H1 (cell line): ENCODE results near the gene FOXI1. TPM values are rescaled to one million over a fixed set of nuclear protein-coding genes. Genes with fewer than 3 reads are reported as not detected.

Source experiments
- CTCF ChIA-PET: fragments of 300-600 bp; sonication (Branson Sonifier 250); formaldehyde crosslinking; loops from one replicate; lab custom pipeline; 2021; ENCODE audit not compliant: partially characterized antibody; lab: Charles Lee
- POLR2A ChIA-PET: fragments of 300-600 bp; sonication (Branson Sonifier 250); formaldehyde crosslinking; loops from one replicate; lab custom pipeline; 2021; ENCODE audit warnings: inconsistent platforms; ENCODE audit not compliant: partially characterized antibody; lab: Charles Lee
- DNase-seq, 2 experiments: peaks; one replicate each; pipeline versions ENCODE4 v3.0.0 to v3.0.0-alpha.2; 2010 to 2022; ENCODE audit warnings: low spot score in 2 of 2, low read depth in 1 of 2, mixed read lengths in 1 of 2
- FAIRE-seq: peaks from 2 replicates; lab custom pipeline; 2011; peaks lifted over from hg19 to GRCh38; lab: Jason Lieb, UNC
- H2AFZ ChIP-seq: 2 replicates; pipeline ENCODE4 v1.8.1; 2012; ENCODE audit warnings: low read length, inconsistent platforms
- H2AK5ac ChIP-seq: 2 replicates; pipeline ENCODE4 v1.6.1; 2013; ENCODE audit warnings: low read depth, low read length
- H2BK120ac ChIP-seq: replicated peaks from 2 replicates; pipeline ENCODE3; 2013; ENCODE audit warnings: low read depth, low read length, inconsistent platforms
- H2BK12ac ChIP-seq: 2 replicates; pipeline ENCODE4 v1.6.1; 2013; ENCODE audit warnings: low read depth, low read length
- H2BK15ac ChIP-seq: 2 replicates; pipeline ENCODE4 v1.6.1; 2013; ENCODE audit warnings: low read length
- H2BK20ac ChIP-seq: 2 replicates; pipeline ENCODE4 v1.6.1; 2013; ENCODE audit warnings: low read length
- H2BK5ac ChIP-seq: 2 replicates; pipeline ENCODE4 v1.6.1; 2013; ENCODE audit warnings: low read depth, low read length
- H3K14ac ChIP-seq: 2 replicates; pipeline ENCODE4 v1.6.1; 2013; ENCODE audit warnings: inconsistent platforms; ENCODE audit not compliant: insufficient read length
- H3K18ac ChIP-seq: 2 replicates; pipeline ENCODE4 v1.6.1; 2013; ENCODE audit warnings: low read length; ENCODE audit errors: extremely low read depth
- H3K23ac ChIP-seq: 2 replicates; pipeline ENCODE4 v1.6.1; 2013; ENCODE audit warnings: inconsistent platforms; ENCODE audit not compliant: insufficient read length
- H3K23me2 ChIP-seq: 2 replicates; pipeline ENCODE4 v1.6.1; 2013; ENCODE audit warnings: low read depth, low read length
- H3K27ac ChIP-seq: 2 replicates; pipeline ENCODE4 v1.6.1; 2011; ENCODE audit warnings: low read depth, low read length, inconsistent platforms
- H3K27me3 ChIP-seq, 4 experiments: replicated peaks in 1 of 4; 1 replicate in 1 of 4; 2 replicates in 3 of 4; pipeline versions ENCODE4 v1.6.1 to v1.8.1; 2011 to 2013; ENCODE audit warnings: low read length in 3 of 4, mild to moderate bottlenecking in 3 of 4, inconsistent platforms in 2 of 4, mixed read lengths in 2 of 4, moderate library complexity in 1 of 4; ENCODE audit not compliant: control insufficient read depth in 3 of 4, insufficient read depth in 3 of 4; ENCODE audit errors: extremely low read depth in 1 of 4
- H3K36me3 ChIP-seq, 4 experiments: 2 replicates each; pipeline versions ENCODE4 v1.6.1 to v1.8.1; 2011 to 2013; ENCODE audit warnings: mild to moderate bottlenecking in 4 of 4, low read length in 3 of 4, moderate library complexity in 2 of 4, control low read depth in 1 of 4, inconsistent platforms in 1 of 4; ENCODE audit not compliant: insufficient read depth in 4 of 4, control insufficient read depth in 2 of 4
- H3K4ac ChIP-seq: replicated peaks from 2 replicates; pipeline ENCODE3; 2013; ENCODE audit warnings: low read length, low read depth, mixed read lengths, inconsistent platforms; ENCODE audit not compliant: insufficient read length
- H3K4me1 ChIP-seq, 4 experiments: replicated peaks in 1 of 4; 1 replicate in 1 of 4; 2 replicates in 3 of 4; pipeline versions ENCODE4 v1.6.1 to v1.8.1; 2011 to 2013; ENCODE audit warnings: low read length in 3 of 4, inconsistent platforms in 2 of 4, mixed read lengths in 1 of 4; ENCODE audit not compliant: insufficient read depth in 4 of 4, control insufficient read depth in 3 of 4
- H3K4me2 ChIP-seq, 2 experiments: 2 replicates each; pipeline versions ENCODE4 v1.6.1 to v1.8.1; 2011 to 2013; ENCODE audit warnings: low read depth in 2 of 2, low read length in 2 of 2, control low read depth in 1 of 2, inconsistent platforms in 1 of 2, mild to moderate bottlenecking in 1 of 2; ENCODE audit not compliant: insufficient read depth in 1 of 2
- H3K4me3 ChIP-seq, 4 experiments: fragments of 200-600, 300-600 bp in 1 of 4; sonication (generic), shearing (Covaris generic), sonication (Bioruptor Twin) in 1 of 4; 2 replicates each; pipeline versions ENCODE4 v1.5.1 to v1.8.1; 2011 to 2016; ENCODE audit warnings: low read length in 4 of 4, low read depth in 3 of 4, control low read depth in 2 of 4, inconsistent platforms in 2 of 4, mild to moderate bottlenecking in 2 of 4, mixed read lengths in 1 of 4, moderate library complexity in 1 of 4; ENCODE audit not compliant: insufficient read depth in 2 of 4; ENCODE audit errors: extremely low read depth in 1 of 4
- H3K56ac ChIP-seq: replicated peaks from 2 replicates; pipeline ENCODE3; 2013; ENCODE audit warnings: low read depth, mild to moderate bottlenecking, mixed read lengths, low read length, inconsistent platforms; ENCODE audit not compliant: insufficient read length
- H3K79me1 ChIP-seq: 2 replicates; pipeline ENCODE4 v1.6.1; 2013; ENCODE audit warnings: low read depth, low read length, control low read depth
- H3K79me2 ChIP-seq, 2 experiments: 2 replicates each; pipeline versions ENCODE4 v1.6.1 to v1.8.1; 2012 to 2013; ENCODE audit warnings: low read length in 2 of 2, mild to moderate bottlenecking in 2 of 2, inconsistent platforms in 1 of 2; ENCODE audit not compliant: insufficient read depth in 2 of 2, control insufficient read depth in 1 of 2
- H3K9ac ChIP-seq, 4 experiments: replicated peaks in 1 of 4; 1 replicate in 1 of 4; 2 replicates in 3 of 4; pipeline versions ENCODE4 v1.6.1 to v1.8.1; 2011 to 2013; ENCODE audit warnings: low read depth in 3 of 4, low read length in 3 of 4, control low read depth in 2 of 4, mild to moderate bottlenecking in 2 of 4, moderate library complexity in 2 of 4, inconsistent platforms in 1 of 4; ENCODE audit errors: extremely low read depth in 1 of 4
- H3K9me3 ChIP-seq, 2 experiments: 2 replicates each; pipeline versions ENCODE4 v1.6.1 to v1.8.1; 2012 to 2013; ENCODE audit warnings: mild to moderate bottlenecking in 2 of 2, moderate library complexity in 2 of 2, control low read depth in 1 of 2, inconsistent platforms in 1 of 2, low read depth in 1 of 2, low read length in 1 of 2, mixed read lengths in 1 of 2; ENCODE audit not compliant: insufficient read depth in 2 of 2
- H4K20me1 ChIP-seq, 2 experiments: replicated peaks in 1 of 2; 2 replicates each; pipeline versions ENCODE3 to v1.8.1; 2011 to 2013; ENCODE audit warnings: inconsistent platforms in 2 of 2, low read length in 2 of 2, mild to moderate bottlenecking in 1 of 2; ENCODE audit not compliant: insufficient read depth in 2 of 2, control insufficient read depth in 1 of 2
- H4K5ac ChIP-seq: 2 replicates; pipeline ENCODE4 v1.6.1; 2013; ENCODE audit warnings: low read length, low read depth, mixed read lengths, inconsistent platforms; ENCODE audit not compliant: insufficient read length
- H4K8ac ChIP-seq: 2 replicates; pipeline ENCODE4 v1.8.0; 2013; ENCODE audit warnings: mild to moderate bottlenecking, moderate library complexity, low read length, inconsistent platforms; ENCODE audit not compliant: insufficient read depth; ENCODE audit errors: extremely low read depth
- H4K91ac ChIP-seq: replicated peaks from 2 replicates; pipeline ENCODE3; 2013; ENCODE audit warnings: low read length, mixed read lengths, inconsistent platforms; ENCODE audit not compliant: insufficient read length
- CTBP2 ChIP-seq: IDR thresholded peaks from 2 replicates; pipeline ENCODE4 v1.7.0; 2011; ENCODE audit warnings: borderline replicate concordance, mild to moderate bottlenecking, moderate library complexity, mixed read lengths, low read length; ENCODE audit not compliant: insufficient read depth, insufficient read length
- KDM1A ChIP-seq: fragments of 200-600, 300-600 bp; sonication (generic); IDR thresholded peaks from 2 replicates; pipeline ENCODE4 v1.7.1; 2016; ENCODE audit warnings: mild to moderate bottlenecking, low read length, borderline replicate concordance
- MAFK ChIP-seq: IDR thresholded peaks from 2 replicates; pipeline ENCODE4 v1.6.1; 2012; ENCODE audit warnings: low read depth, mild to moderate bottlenecking, improper control_type of control experiment, low read length
- SP2 ChIP-seq: IDR thresholded peaks from 2 replicates; pipeline ENCODE4 v1.6.1; 2012; ENCODE audit warnings: mild to moderate bottlenecking, low read length, inconsistent platforms
- TEAD4 ChIP-seq: IDR thresholded peaks from 2 replicates; pipeline ENCODE4 v1.6.1; 2012; ENCODE audit warnings: low read depth, low read length, inconsistent platforms, mixed read lengths
- YY1 ChIP-seq: IDR thresholded peaks from 2 replicates; pipeline ENCODE4 v1.6.1; 2011; ENCODE audit warnings: low read depth, mild to moderate bottlenecking, low read length
- WGBS, 2 experiments: shearing (Covaris generic) in 1 of 2; methylation state at CpG; one replicate each; pipeline versions ENCODE4 v1.1.6 to v1.1.7; 2013 to 2015; ENCODE audit warnings: low lambda C conversion rate in 2 of 2, mixed read lengths in 2 of 2, inconsistent platforms in 1 of 2, low coverage in 1 of 2, missing lambda C conversion rate in 1 of 2; ENCODE audit not compliant: insufficient replicate concordance in 2 of 2, insufficient coverage in 1 of 2, insufficient read length in 1 of 2; ENCODE audit errors: extremely low coverage in 1 of 2, missing lambda C conversion rate in 1 of 2; 5-methylcytosine and 5-hydroxymethylcytosine counted together
- polyA plus RNA-seq, 7 experiments: library from polyadenylated mRNA; depleted of rRNA in 3 of 7; stranded (reverse) in 5 of 7; unstranded in 2 of 7; fragments of >200 nt in 5 of 7; fragments of 200-250 nt in 2 of 7; gene quantifications; 1 replicate in 5 of 7; 2 replicates in 1 of 7; 4 replicates in 1 of 7; pipeline versions ENCODE4 v1.2.1 to v1.2.3, GENCODE V29; 2011 to 2013; ENCODE audit warnings: missing spikeins in 2 of 7, mixed read lengths in 2 of 7
- total RNA-seq: library from RNA; stranded (reverse); fragmentation: NEBNext Ultra II Directional; extraction: Animal tissue kit (Norgen Biotek cat#: 25700); gene quantifications from 2 replicates; pipeline ENCODE4 v1.2.1, GENCODE V29; 2021

The FOXI1 gene
- total and polyA plus RNA-seq, 2 of the 8 experiments (the other 6 are each of a cell fraction or from before 2014, with no cell fraction given), result not detected

DNA sequence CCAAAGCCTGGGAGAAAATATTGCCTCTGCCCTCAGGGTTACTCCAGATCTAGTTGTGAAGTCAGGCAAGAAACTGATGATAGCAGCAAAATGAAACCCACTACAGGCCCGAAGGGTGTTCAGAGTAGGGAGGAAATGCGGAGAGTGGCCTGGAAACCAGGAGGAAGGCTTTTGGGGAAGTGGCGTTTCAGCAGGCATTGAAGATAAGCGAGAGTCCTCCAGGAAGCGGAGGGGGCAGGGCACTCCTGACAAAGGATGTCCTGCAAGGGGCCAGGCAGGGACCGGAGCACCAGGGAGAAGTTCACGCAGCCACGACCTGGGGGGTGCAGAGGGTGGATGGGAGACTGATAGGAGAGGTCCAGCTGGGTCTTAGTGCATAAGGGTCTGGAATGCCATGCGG, 7.8 kb upstream of the FOXI1 start:
- ChIA-PET CTCF (interaction anchor here (0.8 to 16.0 kb wide), 9 partner anchors 76 to 250 kb away, joined by 3 to 217 read pairs (median 5); no protein-coding TSS in a partner anchor), POLR2A (no interaction called here)
- Histone ChIP-seq H3K9ac (no peak overlapping the region), H3K27me3 (peaks cover 0 to 3% (median 0%) of the 10 kb centered on the region in 4 experiments; a peak in 1 of 7 replicates), H3K4me3 (no peak overlapping the region), H3K18ac (no peak overlapping the region), H3K4ac (no peak overlapping the region), H4K91ac (no peak overlapping the region), H3K4me1 (peaks cover 0 to 2% (median 0%) of the 10 kb centered on the region in 4 experiments; a peak in 1 of 7 replicates), H3K27ac (no peak overlapping the region), H3K36me3 (no peaks in the 10 kb centered on the region), H3K56ac (no peak overlapping the region), H3K14ac (no peak overlapping the region), H3K79me1 (no peaks in the 10 kb centered on the region), H2BK20ac (no peak overlapping the region), H4K20me1 (peaks cover 0 to 1% of the 10 kb centered on the region in 2 experiments), H2BK15ac (no peak overlapping the region), H3K23ac (no peak overlapping the region), H4K5ac (no peak overlapping the region), H2BK12ac (no peak overlapping the region), H4K8ac (no peak overlapping the region), H2AK5ac (no peak overlapping the region), H3K23me2 (no peaks in the 10 kb centered on the region), H3K79me2 (no peaks in the 10 kb centered on the region), H2BK5ac (no peak overlapping the region), H3K4me2 (no peak overlapping the region), H2BK120ac (no peak overlapping the region), H2AFZ (0 out of 2 replicates have a peak overlapping the region, but pooled peaks have one; percentile 4), H3K9me3 (peaks cover 0 to 4% of the 10 kb centered on the region in 2 experiments; a peak in 1 of 4 replicates)
- TF ChIP-seq KDM1A (no peak), SP2 (no peak), MAFK (no peak), CTBP2 (no peak), TEAD4 (no peak), YY1 (no peak)
- DNase-seq (no peak), FAIRE-seq (no peak)
- WGBS, 2 experiments, result 83% methylated on average over 9 of the region's 9 CpGs; no CpG with 5 or more reads in 1 of the 2 experiments
